HepG2 (cell line): ENCODE data around the gene NFYC. TPM values are rescaled to one million over a fixed set of nuclear protein-coding genes. Genes with fewer than 3 reads are reported as not detected.

Experiments
- ATAC-seq: fragments of 200-7000 bp; cut with Tn5 transposase; 3 replicates; pipeline ENCODE4 v1.9.1; 2020; ENCODE audit warnings: mild to moderate bottlenecking, moderate library complexity
- BruUV-seq: library from RNA; stranded (reverse); fragments of 400-500 nt; replicated peaks from 2 replicates; lab custom pipeline; 2021; lab: Mats Ljungman, UMichigan
- CTCF ChIA-PET: fragments of 300-600 bp; formaldehyde crosslinking; extraction: SDS; loops from one replicate; lab custom pipeline; 2021; ENCODE audit warnings: low total read pairs, inconsistent platforms, low intra/inter-chr PET ratio; lab: Yijun Ruan, JAX
- POLR2A ChIA-PET: fragments of 350-600 bp; sonication (Branson Sonifier 250); formaldehyde crosslinking; loops from one replicate; lab custom pipeline; 2020; ENCODE audit warnings: antibody characterized with exemption, inconsistent platforms; lab: Yijun Ruan, JAX
- DNase-seq: peaks from one replicate; pipeline ENCODE4 v3.0.0-alpha.2; 2015; ENCODE audit warnings: low spot score
- FAIRE-seq: peaks from 3 replicates; lab custom pipeline; 2011; peaks lifted over from hg19 to GRCh38; lab: Jason Lieb, UNC
- H2AFZ ChIP-seq: one replicate; pipeline ENCODE4 v1.6.1; 2011; ENCODE audit warnings: low read length, inconsistent platforms
- H3K27ac ChIP-seq: fragments of 300-600 bp; 3 replicates; pipeline ENCODE4 v1.8.0; 2011; ENCODE audit warnings: mixed run types, mild to moderate bottlenecking, mixed read lengths, low read length, inconsistent platforms; ENCODE audit not compliant: insufficient read depth; ENCODE audit errors: extremely low read length
- H3K27me3 ChIP-seq, 2 experiments: fragments of 200-600 bp in 1 of 2; 2 replicates in 1 of 2; 3 replicates in 1 of 2; pipeline versions ENCODE4 v1.6.0 to v1.8.0; 2011; ENCODE audit warnings: low read length in 2 of 2, mild to moderate bottlenecking in 2 of 2, moderate library complexity in 2 of 2, inconsistent platforms in 1 of 2; ENCODE audit not compliant: insufficient read depth in 2 of 2, control insufficient read depth in 1 of 2
- H3K36me3 ChIP-seq, 2 experiments: fragments of 200-600 bp in 1 of 2; replicated peaks in 1 of 2; 2 replicates in 1 of 2; 3 replicates in 1 of 2; pipeline versions ENCODE4 v1.5.1 to v1.8.0; 2011; ENCODE audit warnings: low read length in 2 of 2, inconsistent platforms in 1 of 2; ENCODE audit not compliant: insufficient read depth in 2 of 2, control insufficient read depth in 1 of 2
- H3K4me1 ChIP-seq: 2 replicates; pipeline ENCODE4 v1.5.1; 2012; ENCODE audit warnings: low read length, inconsistent platforms; ENCODE audit not compliant: insufficient read depth
- H3K4me2 ChIP-seq: 2 replicates; pipeline ENCODE4 v1.6.0; 2011; ENCODE audit warnings: low read depth, low read length, inconsistent platforms
- H3K4me3 ChIP-seq, 3 experiments: fragments of 200-600 bp in 1 of 3; sonication (generic), shearing (Covaris generic) in 1 of 3; replicated peaks in 1 of 3; 2 replicates each; pipeline ENCODE4 v1.5.1; 2011 to 2016; ENCODE audit warnings: low read length in 3 of 3, inconsistent platforms in 2 of 3, low read depth in 2 of 3, mild to moderate bottlenecking in 2 of 3, control low read depth in 1 of 3, mixed read lengths in 1 of 3; ENCODE audit not compliant: insufficient read depth in 1 of 3
- H3K79me2 ChIP-seq: one replicate; pipeline ENCODE4 v1.6.1; 2011; ENCODE audit warnings: low read length, inconsistent platforms; ENCODE audit not compliant: insufficient read depth
- H3K9ac ChIP-seq: 2 replicates; pipeline ENCODE4 v1.6.0; 2011; ENCODE audit warnings: mild to moderate bottlenecking, low read depth, low read length, inconsistent platforms; ENCODE audit not compliant: insufficient read depth
- H3K9me3 ChIP-seq: 2 replicates; pipeline ENCODE4 v1.5.1; 2012; ENCODE audit warnings: mild to moderate bottlenecking, low read length
- H4K20me1 ChIP-seq: 2 replicates; pipeline ENCODE4 v1.6.0; 2011; ENCODE audit warnings: inconsistent platforms, mild to moderate bottlenecking, low read length, moderate library complexity; ENCODE audit not compliant: insufficient read depth
- GATA4 ChIP-seq: sonication (generic); IDR thresholded peaks from 2 replicates; pipeline ENCODE4 v1.6.1; 2016; ENCODE audit warnings: antibody characterized with exemption, low read depth, borderline replicate concordance
- KDM3A ChIP-seq: IDR thresholded peaks from 2 replicates; pipeline ENCODE4 v1.6.1; 2018; ENCODE audit warnings: low read depth, missing compliant biosample characterization
- LBX2 ChIP-seq: sonication (generic); formaldehyde crosslinking; IDR thresholded peaks from 2 replicates; pipeline ENCODE4 v1.5.0; 2020; ENCODE audit warnings: missing genetic modification reagents, mild to moderate bottlenecking, borderline replicate concordance
- MXD1 ChIP-seq: sonication (generic); formaldehyde crosslinking; IDR thresholded peaks from 2 replicates; pipeline ENCODE4 v1.4.0; 2020; ENCODE audit warnings: mild to moderate bottlenecking, missing genetic modification reagents
- ONECUT2 ChIP-seq: sonication (generic); formaldehyde crosslinking; IDR thresholded peaks from 2 replicates; pipeline ENCODE4 v1.4.0; 2020; ENCODE audit warnings: missing genetic modification reagents
- RELA ChIP-seq: sonication (generic); formaldehyde crosslinking; IDR thresholded peaks from 2 replicates; pipeline ENCODE4 v1.4.0; 2020; ENCODE audit warnings: missing genetic modification reagents
- RXRB ChIP-seq: IDR thresholded peaks from 2 replicates; pipeline ENCODE4 v1.6.1; 2016; ENCODE audit warnings: borderline replicate concordance, missing genetic modification reagents, missing compliant biosample characterization
- SNAPC4 ChIP-seq: sonication (generic); formaldehyde crosslinking; IDR thresholded peaks from 2 replicates; pipeline ENCODE4 v1.4.0; 2020; ENCODE audit warnings: mild to moderate bottlenecking, missing genetic modification reagents
- ZBTB33 ChIP-seq: sonication (generic); formaldehyde crosslinking; IDR thresholded peaks from 2 replicates; pipeline ENCODE4 v1.4.0; 2020; ENCODE audit warnings: missing genetic modification reagents
- ZNF354B ChIP-seq: sonication (generic); formaldehyde crosslinking; IDR thresholded peaks from 2 replicates; pipeline ENCODE4 v1.8.0; 2022; ENCODE audit warnings: mild to moderate bottlenecking, missing genetic modification reagents
- ZNF431 ChIP-seq: sonication (generic); formaldehyde crosslinking; IDR thresholded peaks from 2 replicates; pipeline ENCODE4 v1.9.0; 2022; ENCODE audit warnings: missing genetic modification reagents, low read depth, mild to moderate bottlenecking, borderline replicate concordance
- ZNF607 ChIP-seq: sonication (generic); formaldehyde crosslinking; IDR thresholded peaks from 2 replicates; pipeline ENCODE4 v1.5.1; 2020; ENCODE audit warnings: missing genetic modification reagents, mild to moderate bottlenecking, borderline replicate concordance
- ZNF878 ChIP-seq: sonication (generic); formaldehyde crosslinking; IDR thresholded peaks from 2 replicates; pipeline ENCODE4 v1.8.1; 2023; ENCODE audit warnings: mild to moderate bottlenecking, missing genetic modification reagents, moderate library complexity
- ZSCAN25 ChIP-seq: sonication (generic); formaldehyde crosslinking; IDR thresholded peaks from 2 replicates; pipeline ENCODE4 v1.8.0; 2022; ENCODE audit warnings: mild to moderate bottlenecking, missing genetic modification reagents
- WGBS: methylation state at CpG from one replicate; pipeline ENCODE4 v1.1.6; 2017; ENCODE audit warnings: low lambda C conversion rate; 5-methylcytosine and 5-hydroxymethylcytosine counted together
- in situ Hi-C: cut with HindIII; loops from 2 replicates; pipeline ENCODE4 v1.10.0; 2017; ENCODE audit warnings: low pct_unique_long_range_greater_than_20kb; ENCODE audit not compliant: extremely low pct_ligation_motif_present
- intact Hi-C: fragments of 100-400 bp; cut with micrococcal nuclease; formaldehyde crosslinking; loops from one replicate; pipeline ENCODE4 v1.10.0; 2022; ENCODE audit not compliant: unreplicated experiment
- polyA plus RNA-seq, 8 experiments: library from polyadenylated mRNA; depleted of rRNA in 3 of 8; stranded (reverse) in 7 of 8; unstranded in 1 of 8; fragments of >200 nt; fragmentation: Illumina TruSeq in 4 of 8; extraction: Trizol in 4 of 8; gene quantifications; 2 replicates each; pipeline versions ENCODE4 v1.2.1 to v1.2.3, GENCODE V29; 2011 to 2016; ENCODE audit warnings: low read depth in 4 of 8, missing spikeins in 1 of 8, mixed read lengths in 1 of 8; ENCODE audit not compliant: insufficient read depth in 1 of 8
- total RNA-seq, 5 experiments: library from RNA; depleted of rRNA; stranded (reverse); fragments of >200 nt; fragmentation: Illumina TruSeq; extraction: Trizol; gene quantifications; 2 replicates each; pipeline ENCODE4 v1.2.3, GENCODE V29; 2016; ENCODE audit warnings: low read depth in 1 of 5

The NFYC gene
- total and polyA plus RNA-seq, 2 of the 13 experiments (the other 11 are each of a cell fraction or from before 2014, with no cell fraction given) = 33.9 to 73.7 TPM

- TF ChIP-seq ZBTB33 (CRISPR knock-in tag) (no peak), LBX2 (CRISPR knock-in tag) (no peak)
These were observed 92.8 kb downstream of the NFYC start (continued) for GRCh38 chr1:40784141-40784770.

- H2AFZ ChIP-seq = no peak overlapping the region
- no TSS peak for BruUV-seq
- peaks cover 60% of the 10 kb centered on the region for H3K4me1 ChIP-seq
- ATAC-seq (no peak), FAIRE-seq (no peak), DNase-seq (no peak)
- TF ChIP-seq GATA4 (no peak), ZNF354B (CRISPR knock-in tag) (no peak), ZNF607 (no peak), RELA (CRISPR knock-in tag) (no peak), ZNF878 (CRISPR knock-in tag) (no peak), ONECUT2 (CRISPR knock-in tag) (no peak), ZNF431 (CRISPR knock-in tag) (no peak), KDM3A (no peak), SNAPC4 (CRISPR knock-in tag) (no peak), MXD1 (CRISPR knock-in tag) (no peak), RXRB (CRISPR knock-in tag) (no peak), ZSCAN25 (CRISPR knock-in tag) (no peak)
- H3K27me3 ChIP-seq = peaks cover 1 to 5% of the 10 kb centered on the region in 2 experiments; a peak in 2 of 5 replicates
- no peak overlapping the region for H3K4me3 ChIP-seq
- H3K27ac ChIP-seq = no peak overlapping the region
- H3K9ac ChIP-seq = no peak overlapping the region
- POLR2A ChIA-PET = no interaction called here
- no peak overlapping the region for H3K4me2 ChIP-seq
- intact Hi-C loops = loop anchor here (10.0 kb wide), 1 partner anchor 170 kb away; no protein-coding TSS in a partner anchor
- 48% methylated on average over 10 of the region's 10 CpGs for WGBS
- H3K79me2 ChIP-seq = no peaks in the 10 kb centered on the region
- CTCF ChIA-PET = no interaction called here
- in situ Hi-C loops = no loop called here
- no peaks in the 10 kb centered on the region for H3K9me3 ChIP-seq
- H4K20me1 ChIP-seq = no peaks in the 10 kb centered on the region
- H3K36me3 ChIP-seq = no peaks in the 10 kb centered on the region
These were observed 93.3 kb downstream of the NFYC start for GRCh38 chr1:40784771-40785151.
